T1000 (cell line): ENCODE measurements around the gene MYCBP.
"Not testable (repeated sequence)": the region's sequence is repeated elsewhere in the genome, so short reads cannot be mapped to it uniquely, and the experiment has no call there.

Experiments used
- DNase-seq: peaks from one replicate; lab custom pipeline; 2025; ENCODE audit warnings: mixed read lengths; lab: John Stamatoyannopoulos, UW

MYCBP gene

GRCh38 chr1:38873027-38873969 lies at the start of gene MYCBP:
TSS of gene MYCBP (minus strand) at chr1:38873348. CDS start at chr1:38873305, 43 bp downstream.
- DNase-seq = peak; percentile 97

- DNase-seq = no peak
These were observed 46.0 kb upstream of the MYCBP start for GRCh38 chr1:38919130-38919529.

- DNase-seq = no peak
These were observed 45.4 kb upstream of the MYCBP start for GRCh38 chr1:38918568-38918967.

GRCh38 chr1:38917772-38918171 lies 44.6 kb upstream of the MYCBP start:
- DNase-seq = no peak

- DNase-seq = no peak
These were observed 44.2 kb upstream of the MYCBP start for GRCh38 chr1:38917337-38917736.

- no peak for DNase-seq
These were observed 42.3 kb upstream of the MYCBP start for GRCh38 chr1:38915352-38915948.

GRCh38 chr1:38914908-38915307 lies 41.8 kb upstream of the MYCBP start:
- DNase-seq = not testable (repeated sequence)

GRCh38 chr1:38908821-38909220 lies 35.7 kb upstream of the MYCBP start:
- DNase-seq = no peak

GRCh38 chr1:38905985-38906384 lies 32.8 kb upstream of the MYCBP start:
- DNase-seq = no peak

- DNase-seq = no peak
These were observed 26.4 kb upstream of the MYCBP start for GRCh38 chr1:38899560-38899959.

GRCh38 chr1:38898653-38899230 lies 25.6 kb upstream of the MYCBP start:
- no peak for DNase-seq

GRCh38 chr1:38896169-38896568 lies 23.0 kb upstream of the MYCBP start:
- no peak for DNase-seq

GRCh38 chr1:38892976-38893375 lies 19.8 kb upstream of the MYCBP start:
- DNase-seq = no peak

GRCh38 chr1:38891753-38892152 lies 18.6 kb upstream of the MYCBP start:
- DNase-seq = no peak

GRCh38 chr1:38889589-38889988 lies 16.4 kb upstream of the MYCBP start:
- no peak for DNase-seq

GRCh38 chr1:38888423-38889333 lies 15.5 kb upstream of the MYCBP start:
- no peak for DNase-seq

- no peak for DNase-seq
These were observed 11.9 kb upstream of the MYCBP start for GRCh38 chr1:38885092-38885491.

- DNase-seq = no peak
These were observed 8.3 kb upstream of the MYCBP start, which contains the start of gene GJA9 for GRCh38 chr1:38881487-38881886. TSS of gene GJA9 (minus strand) at chr1:38881587. CDS start at chr1:38876098, 5,489 bp downstream.

GRCh38 chr1:38875811-38876210 lies 2.7 kb upstream of the MYCBP start:
- no peak for DNase-seq

- DNase-seq = no peak
These were observed 634 bp downstream of the MYCBP start for GRCh38 chr1:38872401-38873026.

- no peak for DNase-seq
These were observed 2.2 kb downstream of the MYCBP start for GRCh38 chr1:38870996-38871395.
